Duodenal mucosa (tissue), 2 donors: Measurements from ENCODE around the gene CYBB.

ENCODE experiments used
- H3K27ac ChIP-seq: one replicate; pipeline ENCODE4 v1.7.0; 2013; ENCODE audit warnings: low read depth, low read length
- H3K27me3 ChIP-seq, 2 donors: one replicate each; pipeline ENCODE4 v1.7.0; 2013; ENCODE audit warnings: low read length in 2 of 2, control low read depth in 1 of 2; ENCODE audit not compliant: insufficient read depth in 2 of 2, control insufficient read depth in 1 of 2
- H3K36me3 ChIP-seq, 2 donors: one replicate each; pipeline ENCODE4 v1.7.0; 2013; ENCODE audit warnings: low read length in 2 of 2, control low read depth in 1 of 2; ENCODE audit not compliant: insufficient read depth in 2 of 2, control insufficient read depth in 1 of 2
- H3K4me1 ChIP-seq, 2 donors: one replicate each; pipeline ENCODE4 v1.7.0; 2013; ENCODE audit warnings: low read length in 2 of 2, control low read depth in 1 of 2; ENCODE audit not compliant: insufficient read depth in 2 of 2, control insufficient read depth in 1 of 2
- H3K4me3 ChIP-seq, 2 donors: one replicate each; pipeline ENCODE4 v1.7.0; 2013; ENCODE audit warnings: low read length in 2 of 2, low read depth in 1 of 2
- H3K9ac ChIP-seq, 2 donors: one replicate each; pipeline ENCODE4 v1.7.0; 2013; ENCODE audit warnings: low read length in 2 of 2, low read depth in 1 of 2
- H3K9me3 ChIP-seq, 2 donors: one replicate each; pipeline ENCODE4 v1.7.0; 2013; ENCODE audit warnings: low read length in 2 of 2, control low read depth in 1 of 2; ENCODE audit not compliant: control insufficient read depth in 1 of 2

CYBB gene

GRCh38 chrX:37782359-37782758 lies 2.5 kb downstream of the CYBB start:
- no peak overlapping the region for H3K9ac ChIP-seq
- no peaks in the 10 kb centered on the region for H3K9me3 ChIP-seq
- H3K27me3 ChIP-seq, result no peaks in the 10 kb centered on the region
- no peaks in the 10 kb centered on the region for H3K4me1 ChIP-seq
- H3K27ac ChIP-seq, result no peak overlapping the region
- no peaks in the 10 kb centered on the region for H3K36me3 ChIP-seq
- no peak overlapping the region for H3K4me3 ChIP-seq

GRCh38 chrX:37783305-37783704 lies 3.4 kb downstream of the CYBB start:
- Histone ChIP-seq H3K27me3 (no peaks in the 10 kb centered on the region), H3K4me1 (no peaks in the 10 kb centered on the region), H3K4me3 (no peak overlapping the region), H3K9me3 (no peaks in the 10 kb centered on the region), H3K27ac (no peak overlapping the region), H3K36me3 (no peaks in the 10 kb centered on the region), H3K9ac (no peak overlapping the region)

- Histone ChIP-seq H3K36me3 (no peaks in the 10 kb centered on the region), H3K9ac (no peak overlapping the region), H3K9me3 (no peaks in the 10 kb centered on the region), H3K27me3 (no peaks in the 10 kb centered on the region), H3K4me3 (no peak overlapping the region), H3K27ac (no peak overlapping the region), H3K4me1 (no peaks in the 10 kb centered on the region)
Measured at GRCh38 chrX:37785569-37785968, 5.7 kb downstream of the CYBB start.

- no peak overlapping the region for H3K27ac ChIP-seq
- peak overlapping the region in 1 of 2 donors; percentile 29 for H3K4me3 ChIP-seq
- H3K27me3 ChIP-seq, result no peaks in the 10 kb centered on the region
Measured at GRCh38 chrX:37786624-37787422, 7.0 kb downstream of the CYBB start.

DNA sequence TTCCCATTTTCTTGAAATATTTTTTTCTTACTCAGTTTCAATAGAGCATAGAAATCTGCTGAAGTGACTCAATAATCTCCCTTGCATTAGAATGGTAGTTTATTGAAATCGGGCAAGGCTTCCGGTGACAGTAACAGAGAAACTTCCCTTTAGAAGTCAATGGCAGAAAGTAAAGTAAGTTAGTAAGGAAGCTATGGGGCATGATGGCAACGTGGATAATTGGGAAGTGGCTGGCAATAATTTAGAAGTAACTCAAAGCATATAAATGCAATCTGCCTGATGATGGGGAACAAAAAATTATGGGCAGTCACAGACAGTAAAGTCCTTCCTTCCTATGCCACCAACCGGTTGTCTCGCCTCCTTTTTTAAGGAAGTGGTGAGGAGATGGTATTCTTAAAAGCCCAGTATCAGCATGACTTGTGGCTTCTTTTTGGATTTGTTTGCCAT lies 7.6 kb downstream of the CYBB start:
- H3K27ac ChIP-seq, result no peak overlapping the region
- no peaks in the 10 kb centered on the region for H3K4me1 ChIP-seq
- no peaks in the 10 kb centered on the region for H3K9me3 ChIP-seq
- no peaks in the 10 kb centered on the region for H3K27me3 ChIP-seq
- no peak overlapping the region for H3K9ac ChIP-seq
- no peaks in the 10 kb centered on the region for H3K36me3 ChIP-seq
- no peak overlapping the region for H3K4me3 ChIP-seq

More at GRCh38 chrX:37786624-37787422, 7.0 kb downstream of the CYBB start:
- H3K9me3 ChIP-seq, result no peaks in the 10 kb centered on the region
- H3K9ac ChIP-seq, result no peak overlapping the region
- H3K36me3 ChIP-seq, result no peaks in the 10 kb centered on the region
- H3K4me1 ChIP-seq, result no peaks in the 10 kb centered on the region

DNA sequence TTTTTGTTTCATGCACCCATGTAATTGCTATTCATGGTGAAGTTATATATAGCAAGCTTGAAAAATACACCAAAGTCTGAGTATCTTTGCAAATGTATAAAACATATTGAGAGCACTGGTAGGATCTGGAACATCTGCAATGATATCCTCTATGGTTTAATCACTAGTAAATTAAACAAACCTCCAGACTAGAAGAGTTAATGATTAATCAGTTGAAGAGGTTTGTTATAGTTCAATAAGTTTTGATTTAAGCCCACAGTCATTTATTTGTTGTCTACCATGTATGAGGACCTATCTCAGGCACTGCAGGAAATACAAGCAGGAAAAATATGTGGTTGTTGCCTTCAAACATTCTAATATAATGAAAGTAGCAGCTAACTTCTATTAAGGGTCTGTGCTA lies 16.5 kb downstream of the CYBB start:
- Histone ChIP-seq H3K9me3 (no peaks in the 10 kb centered on the region), H3K36me3 (no peaks in the 10 kb centered on the region), H3K27ac (no peak overlapping the region), H3K27me3 (no peaks in the 10 kb centered on the region), H3K9ac (no peak overlapping the region), H3K4me3 (no peak overlapping the region), H3K4me1 (peaks cover 7% of the 10 kb centered on the region in 2 donors)

DNA sequence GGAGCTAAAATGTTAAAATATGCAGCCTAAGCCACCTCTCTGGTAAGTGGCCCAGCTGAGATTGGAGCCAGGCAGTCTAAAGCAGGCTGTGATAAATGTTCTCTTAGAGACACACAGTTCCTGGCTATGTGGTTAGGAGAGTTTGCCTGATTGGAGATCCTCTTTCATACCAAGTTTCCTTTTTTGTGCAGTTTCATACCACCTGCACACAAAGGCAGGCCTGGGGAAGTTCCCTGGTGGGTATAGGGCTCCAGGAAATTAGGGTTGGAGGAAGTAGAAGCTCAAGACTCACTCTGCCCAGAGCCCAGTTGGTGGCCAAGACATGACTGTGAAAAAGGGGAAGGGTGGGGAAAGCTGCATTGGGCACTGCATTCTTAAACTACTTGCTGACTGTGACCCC lies 16.9 kb downstream of the CYBB start:
- H3K27ac ChIP-seq, result no peak overlapping the region
- H3K9ac ChIP-seq, result no peak overlapping the region
- no peaks in the 10 kb centered on the region for H3K27me3 ChIP-seq
- no peak overlapping the region for H3K4me3 ChIP-seq
- H3K36me3 ChIP-seq, result no peaks in the 10 kb centered on the region
- H3K9me3 ChIP-seq, result no peaks in the 10 kb centered on the region
- peaks cover 7% of the 10 kb centered on the region in 2 donors for H3K4me1 ChIP-seq

DNA sequence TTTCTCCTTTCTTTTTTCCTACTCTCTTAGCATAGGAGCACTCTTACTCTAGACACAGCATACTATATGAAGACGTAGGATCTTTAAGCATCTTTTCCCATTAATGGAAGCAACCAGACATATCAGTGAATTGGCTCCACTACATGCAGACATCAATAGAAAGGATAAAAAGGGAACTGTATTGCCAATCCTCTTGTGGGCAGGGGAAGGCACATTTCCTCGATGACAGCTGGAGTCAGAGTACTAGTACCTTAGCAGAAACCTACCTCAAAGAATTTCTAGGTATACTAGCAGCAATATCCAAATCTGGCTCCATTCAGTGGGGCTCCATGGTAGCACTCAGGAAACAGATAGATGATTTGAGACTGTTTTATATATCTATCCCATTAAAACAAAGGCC lies 20.1 kb downstream of the CYBB start:
- H3K9ac ChIP-seq, result no peak overlapping the region
- H3K27ac ChIP-seq, result no peak overlapping the region
- no peaks in the 10 kb centered on the region for H3K9me3 ChIP-seq
- H3K36me3 ChIP-seq, result no peaks in the 10 kb centered on the region
- H3K4me1 ChIP-seq, result peaks cover 7% of the 10 kb centered on the region in 2 donors
- no peak overlapping the region for H3K4me3 ChIP-seq
- H3K27me3 ChIP-seq, result no peaks in the 10 kb centered on the region

GRCh38 chrX:37800717-37801116 lies 20.9 kb downstream of the CYBB start:
- H3K36me3 ChIP-seq, result no peaks in the 10 kb centered on the region
- H3K4me3 ChIP-seq, result no peak overlapping the region
- H3K9me3 ChIP-seq, result no peaks in the 10 kb centered on the region
- no peak overlapping the region for H3K9ac ChIP-seq
- H3K27me3 ChIP-seq, result no peaks in the 10 kb centered on the region
- peaks cover 7% of the 10 kb centered on the region in 2 donors for H3K4me1 ChIP-seq
- H3K27ac ChIP-seq, result no peak overlapping the region

- no peaks in the 10 kb centered on the region for H3K9me3 ChIP-seq
- no peaks in the 10 kb centered on the region for H3K36me3 ChIP-seq
- no peak overlapping the region for H3K9ac ChIP-seq
- no peak overlapping the region for H3K4me3 ChIP-seq
- no peak overlapping the region for H3K27ac ChIP-seq
- no peaks in the 10 kb centered on the region for H3K27me3 ChIP-seq
- H3K4me1 ChIP-seq, result peaks cover 0 to under 1% of the 10 kb centered on the region in 2 donors
Measured at GRCh38 chrX:37802028-37802427, 22.2 kb downstream of the CYBB start.
